K562 (cell line): ENCODE results near the gene ACRBP.

Experiments used
- ATF1 ChIP-seq, 2 experiments: fragments of 450-650 bp in 1 of 2; IDR thresholded peaks; 2 replicates each; pipeline ENCODE4 v1.6.1; 2016; ENCODE audit warnings: missing compliant biosample characterization in 1 of 2, missing genetic modification characterization in 1 of 2
- CTCF ChIP-seq, 3 experiments: IDR thresholded peaks in 2 of 3; conservative IDR thresholded peaks in 1 of 3; 2 replicates each; pipeline ENCODE4 v1.5.1; 2011 to 2012; ENCODE audit warnings: low read length in 3 of 3, mild to moderate bottlenecking in 3 of 3, control low read depth in 2 of 3, improper control_type of control experiment in 1 of 3, inconsistent platforms in 1 of 3, low read depth in 1 of 3, mixed read lengths in 1 of 3, moderate library complexity in 1 of 3; ENCODE audit not compliant: insufficient read depth in 2 of 3
- EHMT2 ChIP-seq: fragments of 450-650 bp; IDR thresholded peaks from 2 replicates; pipeline ENCODE4 v1.6.1; 2018; ENCODE audit warnings: antibody characterized with exemption
- FOXJ3 ChIP-seq: sonication (generic); formaldehyde crosslinking; IDR thresholded peaks from 2 replicates; pipeline ENCODE4 v1.4.0; 2020; ENCODE audit warnings: mild to moderate bottlenecking, missing genetic modification reagents
- GMEB1 ChIP-seq: fragments of 250-450 bp; sonication (Bioruptor Pico); IDR thresholded peaks from 2 replicates; pipeline ENCODE4 v1.4.0; 2020; ENCODE audit warnings: mild to moderate bottlenecking
- JUN ChIP-seq, 2 experiments: sonication (generic) in 1 of 2; formaldehyde crosslinking in 1 of 2; IDR thresholded peaks; 2 replicates each; pipeline versions ENCODE4 v1.6.1 to v1.8.0; 2012 to 2022; ENCODE audit warnings: borderline replicate concordance in 2 of 2, mild to moderate bottlenecking in 2 of 2, improper control_type of control experiment in 1 of 2, low read depth in 1 of 2, low read length in 1 of 2, missing genetic modification reagents in 1 of 2
- MAX ChIP-seq: sonication (generic); formaldehyde crosslinking; IDR thresholded peaks from 2 replicates; pipeline ENCODE4 v1.9.0; 2022; ENCODE audit warnings: mild to moderate bottlenecking, missing genetic modification reagents
- MTA3 ChIP-seq: fragments of 450-650 bp; formaldehyde crosslinking; IDR thresholded peaks from 2 replicates; pipeline ENCODE4 v1.6.1; 2017; ENCODE audit warnings: mild to moderate bottlenecking, borderline replicate concordance
- STAT6 ChIP-seq: sonication (generic); formaldehyde crosslinking; IDR thresholded peaks from 2 replicates; pipeline ENCODE4 v1.8.1; 2023; ENCODE audit warnings: mild to moderate bottlenecking, missing genetic modification reagents
- TAF1 ChIP-seq: IDR thresholded peaks from 2 replicates; pipeline ENCODE4 v1.6.1; 2011; ENCODE audit warnings: mild to moderate bottlenecking, low read length, moderate library complexity; ENCODE audit not compliant: insufficient read depth, control insufficient read depth, severe bottlenecking; ENCODE audit errors: extremely low read depth
- ZFP36 ChIP-seq: fragments of 150-350 bp; IDR thresholded peaks from 2 replicates; pipeline ENCODE4 v1.6.1; 2018; ENCODE audit warnings: low read length, low read depth; ENCODE audit not compliant: partially characterized antibody
- ZKSCAN1 ChIP-seq: fragments of 150-350 bp; IDR thresholded peaks from 2 replicates; pipeline ENCODE4 v1.6.1; 2016; ENCODE audit warnings: low read depth, low read length

GRCh38 chr12:6653342-6653741, 6.1 kb upstream of the ACRBP start:
- TF ChIP-seq TAF1 (no peak), ZFP36 (no peak), GMEB1 (CRISPR knock-in tag) (no peak), FOXJ3 (CRISPR knock-in tag) (no peak), CTCF (IDR thresholded peaks at IDR 0.05 in 2 of 3, conservative IDR thresholded peaks at IDR 0.05 in 1 of 3; ENCODE audit: insufficient read depth in 2 of 3, low read depth in 1 of 3, low read length in 3 of 3) (no peak), MTA3 (no peak), EHMT2 (no peak), MAX (no peak), ATF1 (CRISPR knock-in tag; IDR thresholded peaks at IDR 0.05) (no peak), ATF1 (tag; IDR thresholded peaks at IDR 0.05) (no peak), JUN (IDR thresholded peaks at IDR 0.05; ENCODE audit: borderline replicate concordance, low read depth, low read length) (no peak), JUN (CRISPR knock-in tag; IDR thresholded peaks at IDR 0.05; ENCODE audit: borderline replicate concordance) (no peak), ZKSCAN1 (no peak), STAT6 (CRISPR knock-in tag) (no peak)
